Lower lobe of right lung (tissue), 2 donors: ENCODE measurements around the gene EPHB3. TPM values are rescaled to one million over a fixed set of nuclear protein-coding genes. Genes with fewer than 3 reads are reported as not detected.

Experiments
- ATAC-seq, 2 donors: fragments of 200-7000 bp; cut with Tn5 transposase; one replicate each; pipeline ENCODE4 v1.9.1; 2020 to 2022; ENCODE audit warnings: mild to moderate bottlenecking in 2 of 2, moderate library complexity in 2 of 2
- DNase-seq: peaks from one replicate; pipeline ENCODE4 v3.0.0-alpha.2; 2020
- H3K27ac ChIP-seq: fragments of 200-600 bp; one replicate; pipeline ENCODE4 v1.8.0; 2022
- H3K27me3 ChIP-seq: fragments of 200-600 bp; one replicate; pipeline ENCODE4 v1.8.0; 2022; ENCODE audit warnings: low read depth
- H3K36me3 ChIP-seq: fragments of 200-600 bp; one replicate; pipeline ENCODE4 v1.8.0; 2022; ENCODE audit warnings: mild to moderate bottlenecking
- H3K4me1 ChIP-seq: fragments of 200-600 bp; one replicate; pipeline ENCODE4 v1.8.0; 2022
- H3K4me3 ChIP-seq: fragments of 200-600 bp; one replicate; pipeline ENCODE4 v1.8.0; 2022; ENCODE audit warnings: mild to moderate bottlenecking
- H3K9me3 ChIP-seq: fragments of 200-600 bp; one replicate; pipeline ENCODE4 v1.8.0; 2022
- CTCF ChIP-seq: fragments of 200-600 bp; IDR thresholded peaks from one replicate; pipeline ENCODE4 v1.8.0; 2022; ENCODE audit warnings: antibody characterized with exemption, mild to moderate bottlenecking
- intact Hi-C: fragments of 100-400 bp; cut with DNase I; formaldehyde crosslinking; loops from one replicate; pipeline ENCODE4 v1.11.0; 2022
- total RNA-seq: library from RNA; stranded (reverse); fragmentation: NEBNext Ultra II Directional; extraction: Animal tissue kit (Norgen Biotek cat#: 25700); gene quantifications from one replicate; pipeline ENCODE4 v1.2.1, GENCODE V29; 2021
- donor health status: DM: no; HTN: yes; CAD: no; lungs with severe emphysema.

EPHB3 gene
- total RNA-seq, 1 donor from 2014 or later, result 4.9 TPM

- intact Hi-C loops, result no loop called here
- Histone ChIP-seq H3K36me3 (no peaks in the 10 kb centered on the region), H3K27me3 (peaks cover 14% of the 10 kb centered on the region), H3K27ac (no peak overlapping the region), H3K9me3 (no peaks in the 10 kb centered on the region), H3K4me3 (no peak overlapping the region), H3K4me1 (peaks cover 9% of the 10 kb centered on the region)
- no peak for TF ChIP-seq CTCF
- no peak for DNase-seq
- ATAC-seq, result no peak
These were observed 9.3 kb upstream of the EPHB3 start for GRCh38 chr3:184552296-184552695.

- H3K36me3 ChIP-seq, result no peaks in the 10 kb centered on the region
- no peak overlapping the region for H3K4me3 ChIP-seq
- TF ChIP-seq CTCF, result no peak
- intact Hi-C loops, result no loop called here
- peaks cover 9% of the 10 kb centered on the region for H3K4me1 ChIP-seq
- no peak for DNase-seq
- H3K9me3 ChIP-seq, result no peaks in the 10 kb centered on the region
- H3K27ac ChIP-seq, result no peak overlapping the region
- H3K27me3 ChIP-seq, result peaks cover 16% of the 10 kb centered on the region
- no peak for ATAC-seq
These were observed 8.7 kb upstream of the EPHB3 start for GRCh38 chr3:184552863-184553262.

- Histone ChIP-seq H3K27me3 (peaks cover 18% of the 10 kb centered on the region), H3K27ac (no peak overlapping the region), H3K4me3 (no peak overlapping the region), H3K36me3 (no peaks in the 10 kb centered on the region), H3K9me3 (no peaks in the 10 kb centered on the region), H3K4me1 (peaks cover 9% of the 10 kb centered on the region)
- intact Hi-C loops, result no loop called here
- no peak for DNase-seq
- no peak for ATAC-seq
- TF ChIP-seq CTCF, result no peak
These were observed 8.2 kb upstream of the EPHB3 start for GRCh38 chr3:184553385-184553784.

- no peak for ATAC-seq
- no peak overlapping the region for H3K4me3 ChIP-seq
- H3K36me3 ChIP-seq, result no peaks in the 10 kb centered on the region
- intact Hi-C loops, result no loop called here
- H3K27ac ChIP-seq, result no peak overlapping the region
- peaks cover 9% of the 10 kb centered on the region for H3K4me1 ChIP-seq
- DNase-seq, result no peak
- H3K27me3 ChIP-seq, result peaks cover 17% of the 10 kb centered on the region
- TF ChIP-seq CTCF, result no peak
- no peaks in the 10 kb centered on the region for H3K9me3 ChIP-seq
These were observed 7.1 kb upstream of the EPHB3 start for GRCh38 chr3:184554461-184554860.

- Histone ChIP-seq H3K27me3 (peaks cover 5% of the 10 kb centered on the region), H3K9me3 (no peaks in the 10 kb centered on the region), H3K4me3 (no peak overlapping the region), H3K4me1 (peaks cover 21% of the 10 kb centered on the region), H3K36me3 (no peaks in the 10 kb centered on the region), H3K27ac (no peak overlapping the region)
- DNase-seq, result no peak
- intact Hi-C loops, result no loop called here
- no peak for TF ChIP-seq CTCF
- ATAC-seq, result no peak
These were observed 4.8 kb upstream of the EPHB3 start for GRCh38 chr3:184556582-184557347.
